ENCODE data around the gene CXCL16.

CXCL16 gene

DNA sequence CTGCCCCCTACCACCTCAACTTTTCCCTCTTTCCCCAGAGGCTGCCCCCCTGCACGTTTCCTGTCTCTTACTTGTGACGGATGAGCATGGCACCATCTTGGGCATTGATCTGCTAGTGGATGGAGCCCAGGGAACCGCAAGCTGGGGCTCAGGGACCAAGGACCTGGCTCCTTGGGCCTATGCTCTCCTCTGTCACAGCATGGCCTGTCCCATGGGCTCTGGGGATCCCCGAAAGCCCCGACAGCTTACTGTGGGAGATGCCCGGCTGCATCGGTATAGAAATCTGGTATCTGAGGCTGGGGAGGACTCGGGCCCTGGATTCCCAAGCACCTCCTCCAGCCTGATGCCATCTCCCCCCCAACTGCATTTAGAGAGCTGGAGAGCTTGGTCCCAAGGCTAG is 1.8 kb upstream of the CXCL16 start:
- no peak overlapping the region for H3K4ac ChIP-seq (ENCODE audit: low read depth, low read length)
- no peak overlapping the region for H3K4me2 ChIP-seq (ENCODE audit: low read length)
- H2AK5ac ChIP-seq (ENCODE audit: low read length), result no peak overlapping the region
- no peak overlapping the region for H3K9ac ChIP-seq (ENCODE audit: low read length)
- no peaks in the 10 kb centered on the region for H3K79me1 ChIP-seq (ENCODE audit: low read length)
- no peaks in the 10 kb centered on the region for H3K36me3 ChIP-seq (ENCODE audit: control insufficient read depth in 1 of 2, insufficient read depth in 2 of 2, low read length in 2 of 2)
- no peak overlapping the region for H2AFZ ChIP-seq (ENCODE audit: insufficient read depth, low read length, poor library complexity)
- no peak overlapping the region for H4K91ac ChIP-seq (ENCODE audit: low read depth, low read length)
- peaks cover 19 to 20% of the 10 kb centered on the region in 2 experiments for H3K4me1 ChIP-seq (ENCODE audit: control insufficient read depth in 1 of 2, insufficient read depth in 2 of 2, low read length in 2 of 2)
- no CpG with 5 or more reads among the region's 8 CpGs for WGBS (ENCODE audit: extremely low coverage, insufficient coverage, insufficient read length)
- H3K23ac ChIP-seq (ENCODE audit: low read length), result no peak overlapping the region
- H2BK120ac ChIP-seq (ENCODE audit: insufficient read depth, low read length, poor library complexity), result no peak overlapping the region
- H4K12ac ChIP-seq (ENCODE audit: low read depth, low read length), result no peak overlapping the region
- peaks cover 43% of the 10 kb centered on the region for H3K27me3 ChIP-seq (ENCODE audit: insufficient read depth, low read length)
- H3K4me3 ChIP-seq (ENCODE audit: low read depth, low read length), result peak overlapping the region; percentile 34
- no peak overlapping the region for H2BK12ac ChIP-seq (ENCODE audit: low read length)
- H3K18ac ChIP-seq (ENCODE audit: low read length), result no peak overlapping the region
- H4K8ac ChIP-seq (ENCODE audit: low read depth, low read length), result no peak overlapping the region
- H3K14ac ChIP-seq (ENCODE audit: low read length), result no peak overlapping the region
- H3K9me3 ChIP-seq (ENCODE audit: insufficient read depth, low read depth, low read length), result peaks cover 18% of the 10 kb centered on the region
- no peak overlapping the region for H3K27ac ChIP-seq (ENCODE audit: low read depth, low read length)
- H2BK5ac ChIP-seq (ENCODE audit: low read depth, low read length, poor library complexity), result no peak overlapping the region
- no peaks in the 10 kb centered on the region for H3K79me2 ChIP-seq (ENCODE audit: control insufficient read depth, insufficient read depth, low read length, poor library complexity)
- no peak for DNase-seq

DNA sequence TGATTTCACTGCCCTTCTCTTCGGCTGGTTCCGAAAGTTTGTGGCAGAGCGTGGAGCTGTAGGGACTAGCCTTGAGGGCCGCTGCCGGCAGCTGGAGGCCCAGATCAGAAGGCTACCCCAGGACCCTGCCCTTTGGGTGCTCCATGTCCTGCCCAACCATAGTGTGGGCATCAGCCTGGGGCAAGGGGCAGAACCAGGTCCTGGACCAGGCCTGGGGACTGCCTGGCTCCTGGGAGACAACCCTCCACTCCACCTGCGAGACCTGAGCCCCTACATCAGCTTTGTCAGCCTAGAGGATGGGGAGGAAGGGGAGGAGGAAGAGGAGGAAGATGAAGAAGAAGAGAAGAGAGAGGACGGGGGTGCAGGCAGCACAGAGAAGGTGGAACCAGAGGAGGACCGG is 856 bp upstream of the CXCL16 start:
- no peak overlapping the region for H3K4me2 ChIP-seq (ENCODE audit: low read length)
- H3K27me3 ChIP-seq (ENCODE audit: insufficient read depth, low read length), result peaks cover 43% of the 10 kb centered on the region
- no peak overlapping the region for H3K18ac ChIP-seq (ENCODE audit: low read length)
- no peak overlapping the region for H3K9ac ChIP-seq (ENCODE audit: low read length)
- no peak overlapping the region for H4K91ac ChIP-seq (ENCODE audit: low read depth, low read length)
- no peaks in the 10 kb centered on the region for H3K36me3 ChIP-seq (ENCODE audit: control insufficient read depth in 1 of 2, insufficient read depth in 2 of 2, low read length in 2 of 2)
- no peak overlapping the region for H3K4ac ChIP-seq (ENCODE audit: low read depth, low read length)
- H3K4me3 ChIP-seq (ENCODE audit: low read depth, low read length), result no peak overlapping the region
- peaks cover 19 to 20% of the 10 kb centered on the region in 2 experiments for H3K4me1 ChIP-seq (ENCODE audit: control insufficient read depth in 1 of 2, insufficient read depth in 2 of 2, low read length in 2 of 2)
- H3K27ac ChIP-seq (ENCODE audit: low read depth, low read length), result no peak overlapping the region
- H3K23ac ChIP-seq (ENCODE audit: low read length), result peak overlapping the region; percentile 76
- no peak overlapping the region for H3K14ac ChIP-seq (ENCODE audit: low read length)
- peaks cover 15% of the 10 kb centered on the region for H3K9me3 ChIP-seq (ENCODE audit: insufficient read depth, low read depth, low read length)
- no peak overlapping the region for H2BK120ac ChIP-seq (ENCODE audit: insufficient read depth, low read length, poor library complexity)
- H2BK5ac ChIP-seq (ENCODE audit: low read depth, low read length, poor library complexity), result no peak overlapping the region
- no peak overlapping the region for H2BK12ac ChIP-seq (ENCODE audit: low read length)
- H3K79me1 ChIP-seq (ENCODE audit: low read length), result no peaks in the 10 kb centered on the region
- no peak overlapping the region for H2AK5ac ChIP-seq (ENCODE audit: low read length)
- H3K79me2 ChIP-seq (ENCODE audit: control insufficient read depth, insufficient read depth, low read length, poor library complexity), result no peaks in the 10 kb centered on the region
- H4K12ac ChIP-seq (ENCODE audit: low read depth, low read length), result no peak overlapping the region
- no peak overlapping the region for H4K8ac ChIP-seq (ENCODE audit: low read depth, low read length)
- no peak for DNase-seq
- WGBS (ENCODE audit: extremely low coverage, insufficient coverage, insufficient read length), result no CpG with 5 or more reads among the region's 8 CpGs
- H2AFZ ChIP-seq (ENCODE audit: insufficient read depth, low read length, poor library complexity), result no peak overlapping the region

GRCh38 chr17:4740025-4740351 is 260 bp upstream of the CXCL16 start:
- Histone ChIP-seq H3K4ac (ENCODE audit: low read depth, low read length) (no peak overlapping the region), H4K91ac (ENCODE audit: low read depth, low read length) (no peak overlapping the region), H3K79me2 (ENCODE audit: control insufficient read depth, insufficient read depth, low read length, poor library complexity) (no peaks in the 10 kb centered on the region), H2AK5ac (ENCODE audit: low read length) (no peak overlapping the region), H3K4me3 (ENCODE audit: low read depth, low read length) (peak overlapping the region; percentile 61), H4K8ac (ENCODE audit: low read depth, low read length) (no peak overlapping the region), H2BK5ac (ENCODE audit: low read depth, low read length, poor library complexity) (no peak overlapping the region), H3K9me3 (ENCODE audit: insufficient read depth, low read depth, low read length) (peaks cover 15% of the 10 kb centered on the region), H3K23ac (ENCODE audit: low read length) (no peak overlapping the region), H3K79me1 (ENCODE audit: low read length) (no peaks in the 10 kb centered on the region), H3K4me1 (ENCODE audit: control insufficient read depth in 1 of 2, insufficient read depth in 2 of 2, low read length in 2 of 2) (peaks cover 14 to 16% of the 10 kb centered on the region in 2 experiments), H3K9ac (ENCODE audit: low read length) (no peak overlapping the region), H2BK120ac (ENCODE audit: insufficient read depth, low read length, poor library complexity) (no peak overlapping the region), H3K18ac (ENCODE audit: low read length) (no peak overlapping the region), H3K4me2 (ENCODE audit: low read length) (peak overlapping the region; percentile 89), H2BK12ac (ENCODE audit: low read length) (no peak overlapping the region), H3K27me3 (ENCODE audit: insufficient read depth, low read length) (peaks cover 38% of the 10 kb centered on the region), H2AFZ (ENCODE audit: insufficient read depth, low read length, poor library complexity) (peak overlapping the region; percentile 44), H3K14ac (ENCODE audit: low read length) (no peak overlapping the region), H3K27ac (ENCODE audit: low read depth, low read length) (no peak overlapping the region), H4K12ac (ENCODE audit: low read depth, low read length) (no peak overlapping the region), H3K36me3 (ENCODE audit: control insufficient read depth in 1 of 2, insufficient read depth in 2 of 2, low read length in 2 of 2) (no peaks in the 10 kb centered on the region)
- DNase-seq, result no peak
- no CpG with 5 or more reads among the region's 13 CpGs for WGBS (ENCODE audit: extremely low coverage, insufficient coverage, insufficient read length)

GRCh38 chr17:4738136-4739121 is 1.3 kb downstream of the CXCL16 start:
- H3K4ac ChIP-seq (ENCODE audit: low read depth, low read length), result no peak overlapping the region
- H3K4me1 ChIP-seq (ENCODE audit: control insufficient read depth in 1 of 2, insufficient read depth in 2 of 2, low read length in 2 of 2), result peaks cover 14 to 16% of the 10 kb centered on the region in 2 experiments
- no peak overlapping the region for H2AFZ ChIP-seq (ENCODE audit: insufficient read depth, low read length, poor library complexity)
- H3K18ac ChIP-seq (ENCODE audit: low read length), result no peak overlapping the region
- H3K9ac ChIP-seq (ENCODE audit: low read length), result no peak overlapping the region
- H4K8ac ChIP-seq (ENCODE audit: low read depth, low read length), result no peak overlapping the region
- no peaks in the 10 kb centered on the region for H3K79me2 ChIP-seq (ENCODE audit: control insufficient read depth, insufficient read depth, low read length, poor library complexity)
- H3K79me1 ChIP-seq (ENCODE audit: low read length), result no peaks in the 10 kb centered on the region
- H3K4me2 ChIP-seq (ENCODE audit: low read length), result peak overlapping the region; percentile 89
- H2BK12ac ChIP-seq (ENCODE audit: low read length), result no peak overlapping the region
- no peak overlapping the region for H4K91ac ChIP-seq (ENCODE audit: low read depth, low read length)
- no peak overlapping the region for H3K14ac ChIP-seq (ENCODE audit: low read length)
- peaks cover 36% of the 10 kb centered on the region for H3K27me3 ChIP-seq (ENCODE audit: insufficient read depth, low read length)
- H3K36me3 ChIP-seq (ENCODE audit: control insufficient read depth in 1 of 2, insufficient read depth in 2 of 2, low read length in 2 of 2), result no peaks in the 10 kb centered on the region
- no peak overlapping the region for H2BK5ac ChIP-seq (ENCODE audit: low read depth, low read length, poor library complexity)
- DNase-seq, result peak; percentile 28 to 49
- H2AK5ac ChIP-seq (ENCODE audit: low read length), result no peak overlapping the region
- H3K27ac ChIP-seq (ENCODE audit: low read depth, low read length), result no peak overlapping the region
- H4K12ac ChIP-seq (ENCODE audit: low read depth, low read length), result no peak overlapping the region
- no peak overlapping the region for H3K23ac ChIP-seq (ENCODE audit: low read length)
- peaks cover 15% of the 10 kb centered on the region for H3K9me3 ChIP-seq (ENCODE audit: insufficient read depth, low read depth, low read length)
- peak overlapping the region; percentile 30 for H3K4me3 ChIP-seq (ENCODE audit: low read depth, low read length)
- WGBS (ENCODE audit: extremely low coverage, insufficient coverage, insufficient read length), result no CpG with 5 or more reads among the region's 41 CpGs
- no peak overlapping the region for H2BK120ac ChIP-seq (ENCODE audit: insufficient read depth, low read length, poor library complexity)

All from trophoblast cell (in vitro differentiated cells and primary cell).